GM12878 (cell line): ENCODE results near the gene RNLS. TPM values are rescaled to one million over a fixed set of nuclear protein-coding genes. Genes with fewer than 3 reads are reported as not detected.
A peak's percentile ranks its signal among the peaks of the same experiment; 100 is the strongest.

Source experiments
- ATAC-seq: fragments of 200-7000 bp; cut with Tn5 transposase; 3 replicates; pipeline ENCODE4 v1.9.1; 2020; ENCODE audit warnings: mild to moderate bottlenecking, moderate library complexity
- BruUV-seq: library from RNA; stranded (reverse); fragments of 400-500 nt; replicated peaks from 2 replicates; lab custom pipeline; 2021; lab: Mats Ljungman, UMichigan
- CTCF ChIA-PET: fragments of 300-600 bp; sonication (Branson Sonifier 250); formaldehyde crosslinking; extraction: SDS; loops from one replicate; lab custom pipeline; 2021; ENCODE audit warnings: inconsistent platforms; lab: Yijun Ruan, JAX
- POLR2A ChIA-PET: fragments of 350-600 bp; formaldehyde crosslinking; extraction: SDS; loops from one replicate; lab custom pipeline; 2021; ENCODE audit warnings: inconsistent platforms; lab: Charles Lee
- RAD21 ChIA-PET: fragments of 300-600 bp; sonication (Branson Sonifier 250); formaldehyde crosslinking; loops from one replicate; lab custom pipeline; 2023; ENCODE audit warnings: antibody characterized with exemption; ENCODE audit not compliant: unreplicated experiment; lab: Charles Lee
- SMC1A ChIA-PET: fragments of 300-600 bp; sonication (Branson Sonifier 250); formaldehyde crosslinking; loops from one replicate; lab custom pipeline; 2023; ENCODE audit not compliant: unreplicated experiment, uncharacterized antibody; lab: Charles Lee
- DNase-seq: peaks from one replicate; pipeline ENCODE4 v3.0.0-alpha.2; 2011; ENCODE audit warnings: low read depth, low spot score
- FAIRE-seq: peaks from 3 replicates; lab custom pipeline; 2011; peaks lifted over from hg19 to GRCh38; lab: Jason Lieb, UNC
- H2AFZ ChIP-seq: 2 replicates; pipeline ENCODE4 v1.6.0; 2011; ENCODE audit warnings: low read depth, low read length, control low read depth; ENCODE audit not compliant: control insufficient read depth
- H3K27ac ChIP-seq: 2 replicates; pipeline ENCODE4 v1.5.1; 2011; ENCODE audit warnings: control low read depth; ENCODE audit not compliant: control insufficient read depth, insufficient read depth
- H3K27me3 ChIP-seq, 2 experiments: replicated peaks in 1 of 2; 2 replicates each; pipeline versions ENCODE4 v1.6.0 to v1.6.1; 2011; ENCODE audit warnings: low read length in 1 of 2; ENCODE audit not compliant: control insufficient read depth in 2 of 2, insufficient read depth in 2 of 2
- H3K36me3 ChIP-seq, 2 experiments: 2 replicates each; pipeline ENCODE4 v1.5.1; 2011; ENCODE audit warnings: low read length in 1 of 2; ENCODE audit not compliant: control insufficient read depth in 2 of 2, insufficient read depth in 2 of 2
- H3K4me1 ChIP-seq: 2 replicates; pipeline ENCODE4 v1.6.1; 2011; ENCODE audit warnings: mild to moderate bottlenecking, low read length, moderate library complexity, mixed read lengths; ENCODE audit not compliant: control insufficient read depth, insufficient read depth
- H3K4me2 ChIP-seq: 2 replicates; pipeline ENCODE4 v1.6.0; 2011; ENCODE audit warnings: control low read depth; ENCODE audit not compliant: control insufficient read depth, insufficient read depth
- H3K4me3 ChIP-seq: fragments of 200-600 bp; sonication (generic); 2 replicates; pipeline ENCODE4 v1.5.1; 2016
- H3K79me2 ChIP-seq: 2 replicates; pipeline ENCODE4 v1.6.0; 2011; ENCODE audit warnings: low read length; ENCODE audit not compliant: control insufficient read depth, insufficient read depth
- H3K9ac ChIP-seq: 2 replicates; pipeline ENCODE4 v1.8.0; 2011; ENCODE audit warnings: low read length, control low read depth, mixed read lengths; ENCODE audit not compliant: control insufficient read depth, insufficient read depth
- H3K9me3 ChIP-seq: replicated peaks from 3 replicates; pipeline ENCODE4 v1.5.1; 2011; ENCODE audit warnings: mild to moderate bottlenecking, low read length; ENCODE audit not compliant: control insufficient read depth, insufficient read depth
- H4K20me1 ChIP-seq: 2 replicates; pipeline ENCODE4 v1.6.0; 2011; ENCODE audit not compliant: control insufficient read depth, insufficient read depth
- ATF7 ChIP-seq: fragments of 450-650 bp; IDR thresholded peaks from 2 replicates; pipeline ENCODE4 v1.6.1; 2016; ENCODE audit warnings: low read depth, mild to moderate bottlenecking
- BMI1 ChIP-seq: fragments of 450-650 bp; IDR thresholded peaks from 2 replicates; pipeline ENCODE4 v1.6.1; 2016; ENCODE audit warnings: mild to moderate bottlenecking, moderate library complexity, borderline replicate concordance
- BRCA1 ChIP-seq: IDR thresholded peaks from 2 replicates; pipeline ENCODE4 v1.6.1; 2011; ENCODE audit warnings: low read depth, low read length, improper control_type of control experiment
- GABPA ChIP-seq: IDR thresholded peaks from 2 replicates; pipeline ENCODE4 v1.6.1; 2014; ENCODE audit warnings: antibody characterized with exemption, low read depth, mild to moderate bottlenecking, inconsistent platforms
- HCFC1 ChIP-seq: fragments of 150-350 bp; IDR thresholded peaks from 2 replicates; pipeline ENCODE4 v1.6.1; 2014; ENCODE audit warnings: low read length
- LARP7 ChIP-seq: fragments of 450-650 bp; IDR thresholded peaks from 2 replicates; pipeline ENCODE4 v1.6.1; 2017; ENCODE audit warnings: mild to moderate bottlenecking
- MXI1 ChIP-seq: fragments of 150-350 bp; IDR thresholded peaks from 2 replicates; pipeline ENCODE4 v1.6.1; 2011; ENCODE audit warnings: low read depth, mild to moderate bottlenecking, inconsistent platforms, low read length, improper control_type of control experiment
- SIN3A ChIP-seq: IDR thresholded peaks from 2 replicates; pipeline ENCODE4 v1.6.1; 2012; ENCODE audit warnings: low read depth, low read length, improper control_type of control experiment
- WGBS: methylation state at CpG from one replicate; pipeline ENCODE4 v1.1.6; 2016; ENCODE audit warnings: low lambda C conversion rate; ENCODE audit not compliant: insufficient replicate concordance, insufficient coverage; ENCODE audit errors: missing lambda C conversion rate; 5-methylcytosine and 5-hydroxymethylcytosine counted together
- in situ Hi-C: fragments of 300-500 bp; cut with MboI; formaldehyde crosslinking; loops from 9 replicates; pipeline ENCODE4 v1.14.3; 2018; ENCODE audit warnings: mixed read lengths
- intact Hi-C: fragments of 100-400 bp; cut with micrococcal nuclease; formaldehyde crosslinking; loops from one replicate; pipeline ENCODE4 v1.14.2; 2022; ENCODE audit not compliant: unreplicated experiment
- polyA plus RNA-seq, 11 experiments: library from polyadenylated mRNA; depleted of rRNA in 4 of 11; unstranded in 6 of 11; stranded (reverse) in 5 of 11; fragments of >200 nt; fragmentation: Nextera tagmentation in 4 of 11; fragmentation: Illumina TruSeq in 1 of 11; extraction: Ambion mirVana in 4 of 11; extraction: Trizol in 1 of 11; gene quantifications; 1 replicate in 1 of 11; 2 replicates in 10 of 11; pipeline versions ENCODE4 v1.2.1 to v1.2.3, GENCODE V29; 2011 to 2016; ENCODE audit warnings: inconsistent platforms in 2 of 11, missing spikeins in 2 of 11, low read depth in 1 of 11
- total RNA-seq, 4 experiments: library from RNA; depleted of rRNA in 3 of 4; stranded (reverse); fragments of >200 nt in 3 of 4; fragmentation: Illumina TruSeq in 1 of 4; extraction: Trizol in 1 of 4; gene quantifications; 2 replicates each; pipeline versions ENCODE4 v1.2.1 to v1.2.3, GENCODE V29; 2013 to 2021
- TF ChIP-seq, protein P1 (sequence below): fragments of 450-650 bp; IDR thresholded peaks from 2 replicates; pipeline ENCODE4 v1.6.1; 2018; ENCODE audit warnings: mild to moderate bottlenecking, low read depth, moderate library complexity; ENCODE audit not compliant: partially characterized antibody
- TF ChIP-seq, protein P2 (sequence below): fragments of 450-650 bp; formaldehyde crosslinking; IDR thresholded peaks from 2 replicates; pipeline ENCODE4 v1.4.0; 2022; ENCODE audit warnings: mild to moderate bottlenecking, moderate library complexity
- TF ChIP-seq, protein P3 (sequence below): IDR thresholded peaks from 2 replicates; pipeline ENCODE4 v1.6.1; 2011; ENCODE audit warnings: low read depth, low read length, improper control_type of control experiment, borderline replicate concordance
- TF ChIP-seq, protein P4 (sequence below): fragments of 450-650 bp; IDR thresholded peaks from 2 replicates; pipeline ENCODE4 v1.6.1; 2016; ENCODE audit warnings: mild to moderate bottlenecking

Gene RNLS
- total and polyA plus RNA-seq, 10 of the 15 experiments (the other 5 are each of a cell fraction or from before 2014, with no cell fraction given), result 3.4 to 6.7 (median 4.6) TPM

DNA sequence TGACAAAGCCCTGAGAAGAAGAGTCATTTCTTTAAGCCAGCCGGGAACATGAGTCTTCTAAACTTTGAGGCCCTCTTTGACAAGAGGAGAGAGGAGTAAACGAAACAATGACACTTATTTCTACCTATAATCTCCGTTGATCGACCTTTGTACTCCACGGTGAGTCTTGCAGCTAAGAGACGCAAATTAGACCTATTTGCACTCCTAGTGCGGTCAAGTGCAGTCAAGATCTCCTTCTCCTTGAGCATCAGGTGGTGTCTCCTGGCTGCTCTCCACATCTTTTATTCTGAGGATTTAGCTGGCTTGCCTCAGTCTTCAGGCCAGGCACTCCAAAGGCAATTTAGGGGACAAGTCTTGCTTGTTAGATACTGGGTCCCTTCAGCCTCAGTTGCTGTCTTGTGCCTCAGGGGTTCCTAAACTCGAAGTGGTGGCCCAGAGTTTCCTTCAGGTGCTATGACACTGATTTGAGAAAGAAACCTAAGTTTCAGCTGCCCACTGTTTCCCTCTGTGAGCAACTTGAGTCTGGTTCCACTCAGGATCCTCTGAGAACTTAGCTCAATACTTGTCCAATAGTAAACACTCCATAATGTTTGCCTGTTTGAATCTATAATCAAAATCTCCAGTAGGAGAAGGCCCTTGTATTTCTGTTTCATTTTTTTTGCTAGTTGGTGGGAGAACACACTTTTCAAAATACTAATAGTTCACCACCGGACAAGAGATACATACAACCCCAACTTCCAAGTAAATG lies 312.9 kb downstream of the RNLS start:
- Histone ChIP-seq H3K27ac (peak overlapping the region; percentile 96), H2AFZ (no peak overlapping the region), H3K36me3 (no peaks in the 10 kb centered on the region), H3K79me2 (no peaks in the 10 kb centered on the region), H3K27me3 (no peaks in the 10 kb centered on the region), H4K20me1 (no peaks in the 10 kb centered on the region), H3K9me3 (no peaks in the 10 kb centered on the region), H3K4me3 (no peak overlapping the region; the same call in 1 of the 2 replicates), H3K9ac (peak overlapping the region; percentile 54; the same call in 1 of the 2 replicates), H3K4me2 (peak overlapping the region; percentile 95), H3K4me1 (peaks cover 48% of the 10 kb centered on the region)
- ChIA-PET POLR2A (interaction anchor here (0.9 to 2.3 kb wide), 4 partner anchors 11 to 116 kb away, joined by 4 to 17 read pairs (median 6); no protein-coding TSS in a partner anchor), CTCF (interaction anchor here (1.0 to 2.5 kb wide), 6 partner anchors 9 to 420 kb away, joined by 3 to 26 read pairs (median 4); no protein-coding TSS in a partner anchor), SMC1A (interaction anchor here (0.9 to 3.3 kb wide), 15 partner anchors 10 to 207 kb away, joined by 3 to 42 read pairs (median 6); no protein-coding TSS in a partner anchor), RAD21 (interaction anchor here (0.6 to 5.5 kb wide), 15 partner anchors 8 to 407 kb away, joined by 3 to 68 read pairs (median 4); no protein-coding TSS in a partner anchor)
- in situ Hi-C loops (loop anchor here (5.0 kb wide), 1 partner anchor 408 kb away; the partner anchor contains the start of genes KLLN and PTEN), intact Hi-C loops (loop anchor here (2.0 to 5.0 kb wide), 2 partner anchors 161 to 282 kb away; no protein-coding TSS in a partner anchor)
- 89% methylated on average over 9 of the region's 9 CpGs for WGBS
- DNase-seq (no peak), ATAC-seq (no peak), FAIRE-seq (peak; percentile 70)
- no TSS peak for BruUV-seq
- TF ChIP-seq ATF7 (no peak), BMI1 (no peak), SIN3A (no peak), HCFC1 (no peak), BRCA1 (no peak), LARP7 (no peak), GABPA (no peak), MXI1 (no peak)
- TF ChIP-seq, protein P1, sequence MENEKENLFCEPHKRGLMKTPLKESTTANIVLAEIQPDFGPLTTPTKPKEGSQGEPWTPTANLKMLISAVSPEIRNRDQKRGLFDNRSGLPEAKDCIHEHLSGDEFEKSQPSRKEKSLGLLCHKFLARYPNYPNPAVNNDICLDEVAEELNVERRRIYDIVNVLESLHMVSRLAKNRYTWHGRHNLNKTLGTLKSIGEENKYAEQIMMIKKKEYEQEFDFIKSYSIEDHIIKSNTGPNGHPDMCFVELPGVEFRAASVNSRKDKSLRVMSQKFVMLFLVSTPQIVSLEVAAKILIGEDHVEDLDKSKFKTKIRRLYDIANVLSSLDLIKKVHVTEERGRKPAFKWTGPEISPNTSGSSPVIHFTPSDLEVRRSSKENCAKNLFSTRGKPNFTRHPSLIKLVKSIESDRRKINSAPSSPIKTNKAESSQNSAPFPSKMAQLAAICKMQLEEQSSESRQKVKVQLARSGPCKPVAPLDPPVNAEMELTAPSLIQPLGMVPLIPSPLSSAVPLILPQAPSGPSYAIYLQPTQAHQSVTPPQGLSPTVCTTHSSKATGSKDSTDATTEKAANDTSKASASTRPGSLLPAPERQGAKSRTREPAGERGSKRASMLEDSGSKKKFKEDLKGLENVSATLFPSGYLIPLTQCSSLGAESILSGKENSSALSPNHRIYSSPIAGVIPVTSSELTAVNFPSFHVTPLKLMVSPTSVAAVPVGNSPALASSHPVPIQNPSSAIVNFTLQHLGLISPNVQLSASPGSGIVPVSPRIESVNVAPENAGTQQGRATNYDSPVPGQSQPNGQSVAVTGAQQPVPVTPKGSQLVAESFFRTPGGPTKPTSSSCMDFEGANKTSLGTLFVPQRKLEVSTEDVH, result no peak
- TF ChIP-seq, protein P2, sequence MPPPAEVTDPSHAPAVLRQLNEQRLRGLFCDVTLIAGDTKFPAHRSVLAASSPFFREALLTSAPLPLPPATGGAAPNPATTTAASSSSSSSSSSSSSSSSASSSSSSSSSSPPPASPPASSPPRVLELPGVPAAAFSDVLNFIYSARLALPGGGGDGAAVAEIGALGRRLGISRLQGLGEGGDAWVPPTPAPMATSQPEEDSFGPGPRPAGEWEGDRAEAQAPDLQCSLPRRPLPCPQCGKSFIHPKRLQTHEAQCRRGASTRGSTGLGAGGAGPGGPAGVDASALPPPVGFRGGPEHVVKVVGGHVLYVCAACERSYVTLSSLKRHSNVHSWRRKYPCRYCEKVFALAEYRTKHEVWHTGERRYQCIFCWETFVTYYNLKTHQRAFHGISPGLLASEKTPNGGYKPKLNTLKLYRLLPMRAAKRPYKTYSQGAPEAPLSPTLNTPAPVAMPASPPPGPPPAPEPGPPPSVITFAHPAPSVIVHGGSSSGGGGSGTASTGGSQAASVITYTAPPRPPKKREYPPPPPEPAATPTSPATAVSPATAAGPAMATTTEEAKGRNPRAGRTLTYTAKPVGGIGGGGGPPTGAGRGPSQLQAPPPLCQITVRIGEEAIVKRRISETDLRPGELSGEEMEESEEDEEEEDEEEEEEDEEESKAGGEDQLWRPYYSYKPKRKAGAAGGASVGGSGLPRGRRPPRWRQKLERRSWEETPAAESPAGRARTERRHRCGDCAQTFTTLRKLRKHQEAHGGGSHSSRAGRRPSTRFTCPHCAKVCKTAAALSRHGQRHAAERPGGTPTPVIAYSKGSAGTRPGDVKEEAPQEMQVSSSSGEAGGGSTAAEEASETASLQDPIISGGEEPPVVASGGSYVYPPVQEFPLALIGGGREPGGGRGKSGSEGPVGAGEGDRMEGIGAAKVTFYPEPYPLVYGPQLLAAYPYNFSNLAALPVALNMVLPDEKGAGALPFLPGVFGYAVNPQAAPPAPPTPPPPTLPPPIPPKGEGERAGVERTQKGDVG (CRISPR knock-in tag), result no peak
- TF ChIP-seq, protein P3, sequence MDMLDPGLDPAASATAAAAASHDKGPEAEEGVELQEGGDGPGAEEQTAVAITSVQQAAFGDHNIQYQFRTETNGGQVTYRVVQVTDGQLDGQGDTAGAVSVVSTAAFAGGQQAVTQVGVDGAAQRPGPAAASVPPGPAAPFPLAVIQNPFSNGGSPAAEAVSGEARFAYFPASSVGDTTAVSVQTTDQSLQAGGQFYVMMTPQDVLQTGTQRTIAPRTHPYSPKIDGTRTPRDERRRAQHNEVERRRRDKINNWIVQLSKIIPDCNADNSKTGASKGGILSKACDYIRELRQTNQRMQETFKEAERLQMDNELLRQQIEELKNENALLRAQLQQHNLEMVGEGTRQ, result no peak
- TF ChIP-seq, protein P4, sequence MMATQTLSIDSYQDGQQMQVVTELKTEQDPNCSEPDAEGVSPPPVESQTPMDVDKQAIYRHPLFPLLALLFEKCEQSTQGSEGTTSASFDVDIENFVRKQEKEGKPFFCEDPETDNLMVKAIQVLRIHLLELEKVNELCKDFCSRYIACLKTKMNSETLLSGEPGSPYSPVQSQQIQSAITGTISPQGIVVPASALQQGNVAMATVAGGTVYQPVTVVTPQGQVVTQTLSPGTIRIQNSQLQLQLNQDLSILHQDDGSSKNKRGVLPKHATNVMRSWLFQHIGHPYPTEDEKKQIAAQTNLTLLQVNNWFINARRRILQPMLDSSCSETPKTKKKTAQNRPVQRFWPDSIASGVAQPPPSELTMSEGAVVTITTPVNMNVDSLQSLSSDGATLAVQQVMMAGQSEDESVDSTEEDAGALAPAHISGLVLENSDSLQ, result no peak
